ENCODE measurements around the gene CEMP1. TPM values are rescaled to one million over a fixed set of nuclear protein-coding genes. Genes with fewer than 3 reads are reported as not detected.

The CEMP1 gene
- total RNA-seq, 4 donors from 2014 or later: 3.6 to 7.8 (median 3.6) TPM

GRCh38 chr16:2513405-2514332 lies 17.5 kb downstream of the CEMP1 start, which contains the start of gene ATP6V0C:
TSS of gene ATP6V0C (plus strand) at chr16:2513952. CDS start at chr16:2514104, 152 bp downstream.
- peak; percentile 40 to 89 for TF ChIP-seq POLR2A (IDR thresholded peaks at IDR 0.05)
- TF ChIP-seq CTCF (IDR thresholded peaks at IDR 0.05): peak in 2 of 6 experiments; percentile 6 to 14
- intact Hi-C loops (cut with DNase I): no loop called here
- Histone ChIP-seq H3K9me3 (no peaks in the 10 kb centered on the region), H3K36me3 (no peaks in the 10 kb centered on the region), H3K4me3 (replicated peaks in 1 of 3) (peak within 1 kb of the TSS; percentile 93 to 99 (median 96)), H3K27ac (peak within 1 kb of the TSS; percentile 95 to 98 (median 97)), H3K4me1 (peaks cover 28 to 48% of the 10 kb centered on the region in 2 donors), H3K27me3 (no peaks in the 10 kb centered on the region)
- 7 to 9% methylated on average over 20 of the region's 122 CpGs for WGBS, 2 donors
- DNase-seq: peak; percentile 93 to 96

- WGBS, 2 donors: 33 to 43% methylated on average over 11 to 15 of the region's 15 CpGs
- Histone ChIP-seq H3K27me3 (no peaks in the 10 kb centered on the region), H3K36me3 (no peaks in the 10 kb centered on the region), H3K27ac (peak overlapping the region; percentile 95 to 98 (median 97)), H3K4me3 (replicated peaks in 1 of 3) (peak overlapping the region in 1 of 3 donors; percentile 99), H3K9me3 (no peaks in the 10 kb centered on the region), H3K4me1 (peaks cover 28 to 40% of the 10 kb centered on the region in 2 donors)
- intact Hi-C loops (cut with DNase I): no loop called here
- TF ChIP-seq CTCF (IDR thresholded peaks at IDR 0.05) (no peak), POLR2A (IDR thresholded peaks at IDR 0.05) (no peak)
- DNase-seq: peak in 1 of 2 donors; percentile 47
Measured at GRCh38 chr16:2512735-2513404, 18.3 kb downstream of the CEMP1 start.

- DNase-seq: no peak
Measured at GRCh38 chr16:2511996-2512734, 19.0 kb downstream of the CEMP1 start.

GRCh38 chr16:2511128-2511800 lies 19.9 kb downstream of the CEMP1 start:
- Histone ChIP-seq H3K27me3 (no peaks in the 10 kb centered on the region), H3K27ac (no peak overlapping the region), H3K36me3 (no peaks in the 10 kb centered on the region), H3K4me3 (replicated peaks in 1 of 3) (no peak overlapping the region), H3K4me1 (peaks cover 16 to 26% of the 10 kb centered on the region in 2 donors), H3K9me3 (no peaks in the 10 kb centered on the region)
- intact Hi-C loops (cut with DNase I): no loop called here
- peak; percentile 35 to 53 for DNase-seq
- TF ChIP-seq POLR2A (IDR thresholded peaks at IDR 0.05) (no peak), CTCF (IDR thresholded peaks at IDR 0.05) (no peak)
- WGBS, 2 donors: 53 to 61% methylated on average over 24 of the region's 24 CpGs

More at GRCh38 chr16:2511996-2512734, 19.0 kb downstream of the CEMP1 start:
- intact Hi-C loops (cut with DNase I): no loop called here
- 83% methylated on average over 17 of the region's 17 CpGs for WGBS, 2 donors
- Histone ChIP-seq H3K4me1 (peaks cover 23 to 35% of the 10 kb centered on the region in 2 donors), H3K36me3 (no peaks in the 10 kb centered on the region), H3K9me3 (no peaks in the 10 kb centered on the region), H3K27me3 (no peaks in the 10 kb centered on the region), H3K4me3 (replicated peaks in 1 of 3) (no peak overlapping the region), H3K27ac (peak overlapping the region; percentile 50 to 98 (median 95))
- no peak for TF ChIP-seq CTCF (IDR thresholded peaks at IDR 0.05)
- TF ChIP-seq POLR2A (IDR thresholded peaks at IDR 0.05): no peak

Measured in thyroid gland (tissue), 4 donors.